OCI-LY7 (cell line): ENCODE data around the gene RINL. TPM values are rescaled to one million over a fixed set of nuclear protein-coding genes. Genes with fewer than 3 reads are reported as not detected.

ENCODE experiments used
- BruUV-seq: library from RNA; stranded (reverse); fragments of 400-500 nt; replicated peaks from 2 replicates; lab custom pipeline; 2021; lab: Mats Ljungman, UMichigan
- CTCF ChIA-PET: fragments of 300-600 bp; sonication (Branson Sonifier 250); formaldehyde crosslinking; loops from one replicate; lab custom pipeline; 2022; ENCODE audit warnings: antibody characterized with exemption; ENCODE audit not compliant: unreplicated experiment; lab: Charles Lee
- POLR2A ChIA-PET: fragments of 300-600 bp; sonication (Branson Sonifier 250); formaldehyde crosslinking; loops from one replicate; lab custom pipeline; 2022; ENCODE audit warnings: antibody characterized with exemption; lab: Charles Lee
- DNase-seq: peaks from one replicate; pipeline ENCODE4 v3.0.0-alpha.2; 2015; ENCODE audit warnings: low spot score
- H2AFZ ChIP-seq: fragments of 200-600 bp; sonication (generic), shearing (Covaris generic); 2 replicates; pipeline ENCODE4 v1.6.1; 2014; ENCODE audit warnings: mild to moderate bottlenecking, antibody characterized with exemption, low read length, moderate library complexity
- H3K27ac ChIP-seq: fragments of 200-600 bp; sonication (generic); 2 replicates; pipeline ENCODE4 v1.5.1; 2014; ENCODE audit warnings: mixed run types, low read depth, mild to moderate bottlenecking, moderate library complexity, low read length, inconsistent platforms; ENCODE audit not compliant: poor library complexity, severe bottlenecking
- H3K36me3 ChIP-seq: fragments of 200-600 bp; sonication (generic); 2 replicates; pipeline ENCODE4 v1.6.1; 2014; ENCODE audit warnings: mild to moderate bottlenecking, antibody characterized with exemption, low read length, moderate library complexity, mixed read lengths; ENCODE audit not compliant: insufficient read depth
- H3K4me1 ChIP-seq: fragments of 200-600 bp; sonication (generic); 2 replicates; pipeline ENCODE4 v1.5.1; 2014; ENCODE audit warnings: mild to moderate bottlenecking, low read length; ENCODE audit not compliant: insufficient read depth, poor library complexity, severe bottlenecking
- H3K4me2 ChIP-seq: fragments of 200-600 bp; sonication (generic); 2 replicates; pipeline ENCODE4 v1.6.1; 2014; ENCODE audit warnings: mild to moderate bottlenecking, low read length
- H3K4me3 ChIP-seq: fragments of 200-600 bp; sonication (generic); 2 replicates; pipeline ENCODE4 v1.5.1; 2014; ENCODE audit warnings: mild to moderate bottlenecking, low read depth, low read length; ENCODE audit not compliant: poor library complexity, severe bottlenecking
- H3K79me2 ChIP-seq: fragments of 200-600 bp; sonication (generic); 2 replicates; pipeline ENCODE4 v1.6.1; 2016; ENCODE audit warnings: low read depth, mild to moderate bottlenecking, low read length, moderate library complexity, mixed read lengths; ENCODE audit not compliant: insufficient read depth
- H3K9me2 ChIP-seq: fragments of 200-600 bp; sonication (generic); 2 replicates; pipeline ENCODE4 v1.6.1; 2016; ENCODE audit warnings: mild to moderate bottlenecking, low read length, mixed read lengths; ENCODE audit not compliant: insufficient read depth
- H3K9me3 ChIP-seq: fragments of 200-600 bp; sonication (generic); 2 replicates; pipeline ENCODE4 v1.6.1; 2014; ENCODE audit warnings: mild to moderate bottlenecking, mixed run types, low read length, mixed read lengths
- H4K20me1 ChIP-seq: fragments of 200-600 bp; sonication (generic); 2 replicates; pipeline ENCODE4 v1.6.1; 2014; ENCODE audit warnings: mild to moderate bottlenecking, antibody characterized with exemption, low read length, moderate library complexity, mixed read lengths; ENCODE audit not compliant: insufficient read depth
- EZH2phosphoT487 ChIP-seq: fragments of 200-600 bp; sonication (generic); IDR thresholded peaks from 2 replicates; pipeline ENCODE4 v1.6.1; 2018; ENCODE audit warnings: low read depth, borderline replicate concordance, mild to moderate bottlenecking, mixed run types, antibody characterized with exemption, low read length, moderate library complexity, mixed read lengths
- intact Hi-C: fragments of 100-400 bp; cut with micrococcal nuclease; formaldehyde crosslinking; loops from one replicate; pipeline ENCODE4 v1.10.0; 2022; ENCODE audit not compliant: unreplicated experiment
- total RNA-seq, 2 experiments: library from RNA; depleted of rRNA in 1 of 2; stranded (reverse); fragments of >200 nt in 1 of 2; shearing (Covaris generic) in 1 of 2; gene quantifications; 2 replicates each; pipeline ENCODE4 v1.2.3, GENCODE V29; 2014 to 2022
- TF ChIP-seq, protein P1 (sequence below): fragments of 200-600 bp; sonication (generic); conservative IDR thresholded peaks from 2 replicates; pipeline ENCODE4 v1.5.1; 2014; ENCODE audit warnings: mild to moderate bottlenecking, antibody characterized with exemption, low read length, moderate library complexity, mixed read lengths

RINL gene
- total RNA-seq, 2 experiments from 2014 or later = 26.3 to 42.1 TPM

DNA sequence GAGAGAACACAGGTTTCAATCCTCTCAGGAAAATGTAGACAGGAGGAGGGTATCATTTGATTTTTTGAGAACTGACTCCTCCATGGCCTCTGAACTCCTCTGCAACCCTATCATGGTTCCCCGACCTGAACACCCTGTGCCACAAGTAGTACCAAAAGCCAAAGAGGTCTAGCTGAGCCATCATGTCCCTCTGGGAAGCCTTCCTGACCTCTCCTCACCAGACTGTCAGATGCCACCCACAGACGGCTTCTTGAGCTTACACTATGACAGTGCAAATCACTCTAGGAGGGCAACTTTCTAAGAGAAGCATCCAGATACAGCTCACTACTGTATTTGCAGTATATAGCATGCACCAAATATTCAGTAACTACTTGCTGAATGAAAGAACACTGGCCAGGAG, 32.0 kb downstream of the RINL start:
- BruUV-seq = no TSS peak
- TF ChIP-seq, protein P1, sequence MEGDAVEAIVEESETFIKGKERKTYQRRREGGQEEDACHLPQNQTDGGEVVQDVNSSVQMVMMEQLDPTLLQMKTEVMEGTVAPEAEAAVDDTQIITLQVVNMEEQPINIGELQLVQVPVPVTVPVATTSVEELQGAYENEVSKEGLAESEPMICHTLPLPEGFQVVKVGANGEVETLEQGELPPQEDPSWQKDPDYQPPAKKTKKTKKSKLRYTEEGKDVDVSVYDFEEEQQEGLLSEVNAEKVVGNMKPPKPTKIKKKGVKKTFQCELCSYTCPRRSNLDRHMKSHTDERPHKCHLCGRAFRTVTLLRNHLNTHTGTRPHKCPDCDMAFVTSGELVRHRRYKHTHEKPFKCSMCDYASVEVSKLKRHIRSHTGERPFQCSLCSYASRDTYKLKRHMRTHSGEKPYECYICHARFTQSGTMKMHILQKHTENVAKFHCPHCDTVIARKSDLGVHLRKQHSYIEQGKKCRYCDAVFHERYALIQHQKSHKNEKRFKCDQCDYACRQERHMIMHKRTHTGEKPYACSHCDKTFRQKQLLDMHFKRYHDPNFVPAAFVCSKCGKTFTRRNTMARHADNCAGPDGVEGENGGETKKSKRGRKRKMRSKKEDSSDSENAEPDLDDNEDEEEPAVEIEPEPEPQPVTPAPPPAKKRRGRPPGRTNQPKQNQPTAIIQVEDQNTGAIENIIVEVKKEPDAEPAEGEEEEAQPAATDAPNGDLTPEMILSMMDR = no peak
- TF ChIP-seq EZH2phosphoT487 = no peak
- H3K9me3 ChIP-seq = no peaks in the 10 kb centered on the region
- peaks cover 54% of the 10 kb centered on the region for H4K20me1 ChIP-seq
- ChIA-PET POLR2A (interaction anchor here (0.6 kb wide), 1 partner anchor 8 kb away, joined by 3 read pairs; no protein-coding TSS in a partner anchor), CTCF (no interaction called here)
- H3K27ac ChIP-seq = no peak overlapping the region
- no peak overlapping the region for H3K4me2 ChIP-seq
- peaks cover 81% of the 10 kb centered on the region for H3K36me3 ChIP-seq
- peaks cover 77% of the 10 kb centered on the region for H3K79me2 ChIP-seq
- no peak overlapping the region for H2AFZ ChIP-seq
- intact Hi-C loops = no loop called here
- H3K9me2 ChIP-seq = no peaks in the 10 kb centered on the region
- H3K4me3 ChIP-seq = no peak overlapping the region
- H3K4me1 ChIP-seq = peaks cover 33% of the 10 kb centered on the region
- DNase-seq = no peak

DNA sequence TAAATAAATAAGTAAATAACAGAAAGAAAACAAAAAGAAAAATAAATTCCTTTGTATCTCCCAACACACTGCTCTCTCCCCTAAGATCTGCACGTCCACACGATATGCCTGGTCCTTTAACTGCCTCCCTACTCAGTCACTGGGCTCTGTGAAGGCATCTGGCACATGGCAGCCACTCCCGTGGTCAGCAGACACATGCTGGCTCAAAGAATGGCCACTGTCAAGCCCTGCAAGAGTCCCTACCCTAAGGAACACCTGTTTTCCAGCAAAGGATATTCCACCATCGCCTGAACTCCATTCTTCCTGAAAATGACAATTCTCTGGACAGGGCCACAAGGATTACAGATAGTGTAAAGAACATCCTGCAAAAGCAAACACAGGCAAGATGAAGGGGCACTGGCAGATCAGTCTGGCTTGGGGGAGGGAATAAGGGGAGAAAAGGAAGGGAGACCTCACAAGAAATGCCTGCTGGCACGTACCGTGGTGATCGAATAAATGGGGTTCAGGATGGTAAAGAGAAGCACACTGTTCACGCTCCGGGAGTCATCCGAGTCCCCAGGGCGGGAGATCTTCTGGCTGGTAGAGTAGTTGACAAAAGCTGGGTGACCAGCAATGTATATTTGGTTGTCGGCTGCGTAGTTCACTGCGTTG, 32.6 kb downstream of the RINL start:
- TF ChIP-seq, protein P1 = no peak
- TF ChIP-seq EZH2phosphoT487 = no peak
- no peak for DNase-seq
- peaks cover 87% of the 10 kb centered on the region for H3K36me3 ChIP-seq
- no peak overlapping the region for H3K4me2 ChIP-seq
- POLR2A ChIA-PET = no interaction called here
- BruUV-seq = TSS peak; percentile 0
- H4K20me1 ChIP-seq = peaks cover 58% of the 10 kb centered on the region
- no peaks in the 10 kb centered on the region for H3K9me2 ChIP-seq
- no peak overlapping the region for H2AFZ ChIP-seq
- CTCF ChIA-PET = no interaction called here
- peaks cover 77% of the 10 kb centered on the region for H3K79me2 ChIP-seq
- intact Hi-C loops = no loop called here
- H3K4me1 ChIP-seq = peaks cover 28% of the 10 kb centered on the region
- H3K4me3 ChIP-seq = no peak overlapping the region
- H3K9me3 ChIP-seq = no peaks in the 10 kb centered on the region
- no peak overlapping the region for H3K27ac ChIP-seq

DNA sequence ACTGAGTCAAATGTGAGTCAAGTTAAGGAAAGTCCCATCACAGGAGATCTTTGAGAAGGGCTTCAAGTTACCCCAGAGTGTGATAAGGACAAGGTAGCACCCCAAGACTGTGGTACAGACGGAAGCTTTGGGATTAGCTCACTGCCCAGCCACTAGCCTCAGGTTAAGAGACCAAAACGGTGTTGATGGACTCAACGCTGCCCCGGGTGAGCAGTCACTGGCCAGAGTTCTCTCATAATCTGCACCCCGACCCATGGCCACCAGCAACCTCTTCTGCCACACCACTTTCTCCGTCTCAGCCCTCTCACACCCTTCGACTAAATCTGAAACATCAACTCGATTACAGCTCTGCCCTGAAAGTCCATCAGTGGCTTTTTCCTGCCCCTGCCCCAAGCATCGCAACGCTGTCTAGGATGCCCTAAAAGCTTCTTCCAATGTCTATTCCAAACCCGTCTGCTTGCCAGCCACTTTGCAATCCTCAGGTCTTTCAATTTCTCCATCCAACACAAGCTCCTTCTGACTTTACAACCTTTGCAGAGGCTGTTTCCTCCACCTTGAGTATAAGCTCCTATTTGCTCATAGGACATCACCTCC, 33.9 kb downstream of the RINL start:
- Histone ChIP-seq H3K27ac (no peak overlapping the region), H3K79me2 (peaks cover 77% of the 10 kb centered on the region), H3K4me2 (no peak overlapping the region), H3K9me3 (no peaks in the 10 kb centered on the region), H2AFZ (no peak overlapping the region), H3K4me1 (peaks cover 28% of the 10 kb centered on the region), H3K4me3 (no peak overlapping the region), H3K9me2 (no peaks in the 10 kb centered on the region), H4K20me1 (peaks cover 58% of the 10 kb centered on the region), H3K36me3 (peaks cover 99% of the 10 kb centered on the region)
- ChIA-PET POLR2A (interaction anchor here (0.7 to 1.0 kb wide), 3 partner anchors 12 to 57 kb away, joined by 3 to 4 read pairs (median 4); no protein-coding TSS in a partner anchor), CTCF (no interaction called here)
- intact Hi-C loops = no loop called here
- BruUV-seq = no TSS peak
- DNase-seq = no peak
- TF ChIP-seq EZH2phosphoT487 = no peak
- TF ChIP-seq, protein P1 = no peak
